H9 (cell line): ENCODE data around the gene PDCD4. TPM values are rescaled to one million over a fixed set of nuclear protein-coding genes. Genes with fewer than 3 reads are reported as not detected.

ENCODE experiments used
- DNase-seq: peaks from one replicate; pipeline ENCODE4 v3.0.0-alpha.2; 2017
- H2AFZ ChIP-seq: one replicate; pipeline ENCODE4 v1.6.1; 2013; ENCODE audit warnings: mild to moderate bottlenecking, low read length, control low read depth, moderate library complexity
- H2AK5ac ChIP-seq: 2 replicates; pipeline ENCODE4 v1.6.1; 2013; ENCODE audit warnings: low read length, control low read depth, mixed read lengths; ENCODE audit not compliant: insufficient read length
- H2BK120ac ChIP-seq: one replicate; pipeline ENCODE4 v1.6.1; 2013; ENCODE audit warnings: low read depth, mild to moderate bottlenecking, low read length, control low read depth, inconsistent platforms; ENCODE audit not compliant: poor library complexity, severe bottlenecking
- H2BK12ac ChIP-seq: 2 replicates; pipeline ENCODE4 v1.6.1; 2013; ENCODE audit warnings: low read length, control low read depth, mixed read lengths, low read depth; ENCODE audit not compliant: insufficient read length
- H2BK15ac ChIP-seq: 2 replicates; pipeline ENCODE4 v1.6.1; 2013; ENCODE audit warnings: low read depth, low read length, control low read depth
- H2BK20ac ChIP-seq: one replicate; pipeline ENCODE4 v1.6.1; 2013; ENCODE audit warnings: low read depth, mild to moderate bottlenecking, low read length, control low read depth, inconsistent platforms; ENCODE audit not compliant: poor library complexity, severe bottlenecking
- H2BK5ac ChIP-seq: 2 replicates; pipeline ENCODE4 v1.6.1; 2013; ENCODE audit warnings: low read length, control low read depth, mixed read lengths; ENCODE audit not compliant: insufficient read length
- H3K14ac ChIP-seq: 2 replicates; pipeline ENCODE4 v1.6.1; 2013; ENCODE audit warnings: low read length, control low read depth; ENCODE audit not compliant: insufficient read depth
- H3K18ac ChIP-seq: 2 replicates; pipeline ENCODE4 v1.6.1; 2013; ENCODE audit warnings: low read depth, mild to moderate bottlenecking, mixed read lengths, low read length, control low read depth; ENCODE audit not compliant: insufficient read length
- H3K23ac ChIP-seq: 2 replicates; pipeline ENCODE4 v1.6.1; 2013; ENCODE audit warnings: low read length, control low read depth, mixed read lengths, low read depth; ENCODE audit not compliant: insufficient read length
- H3K23me2 ChIP-seq: 2 replicates; pipeline ENCODE4 v1.6.1; 2013; ENCODE audit warnings: low read depth, mild to moderate bottlenecking, mixed read lengths, low read length, control low read depth; ENCODE audit not compliant: insufficient read length, poor library complexity, severe bottlenecking
- H3K27ac ChIP-seq: 2 replicates; pipeline ENCODE4 v1.5.1; 2013; ENCODE audit warnings: low read length, control low read depth, mixed read lengths, low read depth; ENCODE audit not compliant: insufficient read length
- H3K27me3 ChIP-seq: 2 replicates; pipeline ENCODE4 v1.6.1; 2013; ENCODE audit warnings: low read length, control low read depth, inconsistent platforms; ENCODE audit not compliant: insufficient read depth
- H3K4ac ChIP-seq: 2 replicates; pipeline ENCODE4 v1.6.1; 2013; ENCODE audit warnings: low read depth, mild to moderate bottlenecking, control low read depth, inconsistent platforms, low read length, moderate library complexity
- H3K4me1 ChIP-seq: 2 replicates; pipeline ENCODE4 v1.6.1; 2013; ENCODE audit warnings: low read length, control low read depth, inconsistent platforms; ENCODE audit not compliant: insufficient read depth
- H3K4me2 ChIP-seq: 2 replicates; pipeline ENCODE4 v1.6.1; 2013; ENCODE audit warnings: low read length, control low read depth, mixed read lengths; ENCODE audit not compliant: insufficient read length, insufficient read depth
- H3K56ac ChIP-seq: 2 replicates; pipeline ENCODE4 v1.6.1; 2013; ENCODE audit warnings: low read depth, mild to moderate bottlenecking, mixed read lengths, low read length, control low read depth; ENCODE audit not compliant: insufficient read length
- H3K79me1 ChIP-seq: 2 replicates; pipeline ENCODE4 v1.6.1; 2013; ENCODE audit warnings: low read depth, mild to moderate bottlenecking, moderate library complexity, low read length, control low read depth, inconsistent platforms; ENCODE audit not compliant: insufficient read depth, poor library complexity, severe bottlenecking
- H3K79me2 ChIP-seq: 2 replicates; pipeline ENCODE4 v1.6.1; 2013; ENCODE audit warnings: low read length, control low read depth, inconsistent platforms; ENCODE audit not compliant: insufficient read depth
- H3K9ac ChIP-seq: 2 replicates; pipeline ENCODE4 v1.6.1; 2013; ENCODE audit warnings: low read length, control low read depth, mixed read lengths; ENCODE audit not compliant: insufficient read length; ENCODE audit errors: extremely low read depth
- H3K9me3 ChIP-seq: one replicate; pipeline ENCODE4 v1.6.1; 2013; ENCODE audit warnings: low read depth, low read length, inconsistent platforms; ENCODE audit not compliant: control insufficient read depth
- H3T11ph ChIP-seq: one replicate; pipeline ENCODE4 v1.6.1; 2013; ENCODE audit warnings: mild to moderate bottlenecking, low read length, control low read depth, inconsistent platforms
- H4K20me1 ChIP-seq: one replicate; pipeline ENCODE4 v1.6.1; 2013; ENCODE audit not compliant: control insufficient read depth, insufficient read length, insufficient read depth
- H4K5ac ChIP-seq: 2 replicates; pipeline ENCODE4 v1.6.1; 2013; ENCODE audit warnings: low read depth, mild to moderate bottlenecking, mixed read lengths, low read length, control low read depth; ENCODE audit not compliant: insufficient read length
- H4K8ac ChIP-seq: replicated peaks from 2 replicates; pipeline ENCODE4 v1.6.1; 2013; ENCODE audit warnings: low read length, control low read depth, mixed read lengths, low read depth; ENCODE audit not compliant: insufficient read length
- H4K91ac ChIP-seq: 2 replicates; pipeline ENCODE4 v1.6.1; 2013; ENCODE audit warnings: low read depth, mild to moderate bottlenecking, moderate library complexity, mixed read lengths, low read length, control low read depth; ENCODE audit not compliant: insufficient read length
- H3K27ac Mint-ChIP-seq, 3 experiments: 2 replicates in 2 of 3; 3 replicates in 1 of 3; pipeline ENCODE4 v1.8.0; 2020 to 2021; ENCODE audit warnings: mixed read lengths in 3 of 3, mild to moderate bottlenecking in 1 of 3, moderate library complexity in 1 of 3
- H3K27me3 Mint-ChIP-seq: 2 replicates; pipeline ENCODE4 v1.8.0; 2021; ENCODE audit warnings: low read depth, mild to moderate bottlenecking, moderate library complexity, mixed read lengths
- H3K36me3 Mint-ChIP-seq, 3 experiments: 2 replicates in 2 of 3; 3 replicates in 1 of 3; pipeline ENCODE4 v1.8.0; 2020 to 2021; ENCODE audit warnings: low read depth in 3 of 3, mixed read lengths in 3 of 3; ENCODE audit not compliant: insufficient read depth in 1 of 3
- H3K4me1 Mint-ChIP-seq, 2 experiments: 2 replicates each; pipeline ENCODE4 v1.8.0; 2020; ENCODE audit warnings: mixed read lengths in 2 of 2
- H3K4me3 Mint-ChIP-seq, 2 experiments: 2 replicates in 1 of 2; 3 replicates in 1 of 2; pipeline ENCODE4 v1.8.0; 2020 to 2021; ENCODE audit warnings: mild to moderate bottlenecking in 2 of 2, mixed read lengths in 2 of 2, moderate library complexity in 1 of 2
- H3K9me3 Mint-ChIP-seq, 2 experiments: 2 replicates in 1 of 2; 3 replicates in 1 of 2; pipeline ENCODE4 v1.8.0; 2020; ENCODE audit warnings: mild to moderate bottlenecking in 2 of 2, mixed read lengths in 2 of 2, moderate library complexity in 1 of 2
- CTCF ChIP-seq: fragments of 200-600 bp; sonication (generic); conservative IDR thresholded peaks from 3 replicates; pipeline ENCODE4 v1.8.0; 2021; ENCODE audit warnings: antibody characterized with exemption, mild to moderate bottlenecking
- WGBS: extraction: QIAGEN DNeasy Blood & Tissue Kit; methylation state at CpG from one replicate; pipeline ENCODE4 v1.1.7; 2013; ENCODE audit warnings: missing lambda C conversion rate, low lambda C conversion rate, mixed read lengths; ENCODE audit not compliant: insufficient read length; ENCODE audit errors: extremely low coverage; 5-methylcytosine and 5-hydroxymethylcytosine counted together
- total RNA-seq: library from RNA; stranded (reverse); gene quantifications from 2 replicates; pipeline ENCODE4 v1.2.1, GENCODE V29; 2021

PDCD4 gene
- total RNA-seq, 1 experiment from 2014 or later = 29.3 TPM

- no peak overlapping the region for H2BK120ac ChIP-seq
- H3K27me3 ChIP-seq = no peaks in the 10 kb centered on the region
- H3K79me2 ChIP-seq = no peaks in the 10 kb centered on the region
- H2BK5ac ChIP-seq = no peak overlapping the region
- no peak overlapping the region for H2AK5ac ChIP-seq
- H4K20me1 ChIP-seq = no peaks in the 10 kb centered on the region
- H3T11ph ChIP-seq = no peak overlapping the region
- H3K27ac ChIP-seq = no peak overlapping the region
- no CpG with 5 or more reads among the region's 2 CpGs for WGBS
- Mint-ChIP-seq H3K27me3 (no peaks in the 10 kb centered on the region), H3K9me3 (0 out of 5 replicates have a peak, but pooled peaks cover 0 to 2% of the 10 kb centered on the region in 2 experiments), H3K27ac (no peak overlapping the region), H3K4me1 (peaks cover 6 to 11% of the 10 kb centered on the region in 2 experiments; a peak in 3 of 4 replicates), H3K36me3 (no peaks in the 10 kb centered on the region; a peak in 1 of 7 replicates), H3K4me3 (no peak overlapping the region)
- H3K4ac ChIP-seq = no peak overlapping the region
- no peak overlapping the region for H2BK12ac ChIP-seq
- no peak overlapping the region for H2AFZ ChIP-seq
- no peak overlapping the region for H4K91ac ChIP-seq
- H3K9ac ChIP-seq = no peak overlapping the region
- no peaks in the 10 kb centered on the region for H3K9me3 ChIP-seq
- no peaks in the 10 kb centered on the region for H3K23me2 ChIP-seq
- no peak overlapping the region for H2BK15ac ChIP-seq
- no peak for TF ChIP-seq CTCF
- no peak overlapping the region for H3K23ac ChIP-seq
- H3K4me2 ChIP-seq = no peak overlapping the region
- no peak overlapping the region for H3K14ac ChIP-seq
- H2BK20ac ChIP-seq = no peak overlapping the region
- no peaks in the 10 kb centered on the region for H3K4me1 ChIP-seq
- DNase-seq = no peak
- H3K18ac ChIP-seq = no peak overlapping the region
- no peaks in the 10 kb centered on the region for H3K79me1 ChIP-seq
- H3K56ac ChIP-seq = no peak overlapping the region
- H4K8ac ChIP-seq = no peak overlapping the region
- H4K5ac ChIP-seq = no peak overlapping the region
Observed at GRCh38 chr10:110845192-110845755, 26.5 kb upstream of the PDCD4 start.
